GM19455 (cell line): ENCODE results near the gene MORN5.

Source experiments
- ATAC-seq: cut with Tn5 transposase; IDR thresholded peaks from one replicate; pipeline ENCODE4 v1.9.1; 2021; ENCODE audit not compliant: unreplicated experiment

The MORN5 gene

GRCh38 chr9:122214507-122214906 lies 54.8 kb downstream of the MORN5 start:
- ATAC-seq, result no peak

GRCh38 chr9:122215663-122216062 lies 56.0 kb downstream of the MORN5 start:
- ATAC-seq, result no peak

- ATAC-seq, result no peak
These were observed 56.6 kb downstream of the MORN5 start for GRCh38 chr9:122216138-122216797.

GRCh38 chr9:122216798-122217418 lies 57.2 kb downstream of the MORN5 start:
- ATAC-seq, result no peak

GRCh38 chr9:122217640-122218039 lies 57.9 kb downstream of the MORN5 start:
- ATAC-seq, result no peak

GRCh38 chr9:122218071-122218934 lies 58.6 kb downstream of the MORN5 start:
- ATAC-seq, result no peak

- ATAC-seq, result no peak
These were observed 59.5 kb downstream of the MORN5 start for GRCh38 chr9:122218935-122219855.

- no peak for ATAC-seq
These were observed 60.4 kb downstream of the MORN5 start for GRCh38 chr9:122219856-122220672.

- ATAC-seq, result no peak
These were observed 61.0 kb downstream of the MORN5 start for GRCh38 chr9:122220673-122221182.

GRCh38 chr9:122221183-122221811 lies 61.6 kb downstream of the MORN5 start:
- ATAC-seq, result no peak

GRCh38 chr9:122222791-122223190 lies 63.1 kb downstream of the MORN5 start:
- no peak for ATAC-seq

- no peak for ATAC-seq
These were observed 63.7 kb downstream of the MORN5 start for GRCh38 chr9:122223435-122223834.

- ATAC-seq, result no peak
These were observed 65.8 kb downstream of the MORN5 start for GRCh38 chr9:122225312-122226141.

- no peak for ATAC-seq
These were observed 66.5 kb downstream of the MORN5 start for GRCh38 chr9:122226142-122226757.

- ATAC-seq, result no peak
These were observed 67.3 kb downstream of the MORN5 start for GRCh38 chr9:122226758-122227574.

- ATAC-seq, result no peak
These were observed 67.8 kb downstream of the MORN5 start for GRCh38 chr9:122227575-122227900.

GRCh38 chr9:122228191-122228567 lies 68.5 kb downstream of the MORN5 start:
- ATAC-seq, result no peak
